Right forelimb (tissue), 1 donor: Measurements from ENCODE around the gene CDCP1.

Experiments used
- DNase-seq: peaks from one replicate; pipeline ENCODE4 v3.0.0-alpha.2; 2018

CDCP1 gene

GRCh38 chr3:45106874-45107273 lies 39.3 kb downstream of the CDCP1 start:
- no peak for DNase-seq

- DNase-seq: no peak
These were observed 40.1 kb downstream of the CDCP1 start for GRCh38 chr3:45105855-45106671.

- no peak for DNase-seq
These were observed 41.2 kb downstream of the CDCP1 start for GRCh38 chr3:45104715-45105711.

- DNase-seq: no peak
These were observed 42.1 kb downstream of the CDCP1 start for GRCh38 chr3:45103753-45104714.

- DNase-seq: no peak
These were observed 42.8 kb downstream of the CDCP1 start for GRCh38 chr3:45103334-45103733.

GRCh38 chr3:45100981-45101407 lies 45.2 kb downstream of the CDCP1 start:
- DNase-seq: no peak

- no peak for DNase-seq
These were observed 47.9 kb downstream of the CDCP1 start for GRCh38 chr3:45098310-45098709.

- no peak for DNase-seq
These were observed 48.8 kb downstream of the CDCP1 start for GRCh38 chr3:45097296-45097883.

GRCh38 chr3:45095916-45096526 lies 50.2 kb downstream of the CDCP1 start:
- no peak for DNase-seq

GRCh38 chr3:45093176-45093575 lies 53.0 kb downstream of the CDCP1 start:
- no peak for DNase-seq

- DNase-seq: no peak
These were observed 53.8 kb downstream of the CDCP1 start for GRCh38 chr3:45092132-45093031.

- DNase-seq: no peak
These were observed 55.3 kb downstream of the CDCP1 start for GRCh38 chr3:45090855-45091254.

- no peak for DNase-seq
These were observed 57.4 kb downstream of the CDCP1 start for GRCh38 chr3:45088543-45089358.

- DNase-seq: no peak
These were observed 59.0 kb downstream of the CDCP1 start for GRCh38 chr3:45087155-45087554.

- no peak for DNase-seq
These were observed 61.1 kb downstream of the CDCP1 start for GRCh38 chr3:45084820-45085816.

GRCh38 chr3:45084361-45084760 lies 61.8 kb downstream of the CDCP1 start:
- no peak for DNase-seq

- DNase-seq: no peak
These were observed 63.2 kb downstream of the CDCP1 start for GRCh38 chr3:45083023-45083422.

- no peak for DNase-seq
These were observed 64.0 kb downstream of the CDCP1 start for GRCh38 chr3:45082142-45082538.
